ENCODE data around the gene HOXA13.

- TF ChIP-seq CTCF (IDR thresholded peaks at IDR 0.05): no peak
- TF ChIP-seq POLR2A (IDR thresholded peaks at IDR 0.05): no peak
- no peak for TF ChIP-seq EP300 (IDR thresholded peaks at IDR 0.05)
These were observed 28.1 kb downstream of the HOXA13 start for GRCh38 chr7:27171637-27172314.

Data from tibial nerve (tissue), 4 donors.